ENCODE results near the gene FLII.

GRCh38 chr17:18208092-18208491, 50.4 kb downstream of the FLII start:
- TF ChIP-seq GATA2 (IDR thresholded peaks at IDR 0.05; ENCODE audit: low read depth, low read length), result no peak
- no peak for TF ChIP-seq GATA3 (IDR thresholded peaks at IDR 0.05; ENCODE audit: low read depth, low read length)
